ENCODE results near the gene FUBP1.

The FUBP1 gene

GRCh38 chr1:77950873-77951272, 28.0 kb downstream of the FUBP1 start:
- Histone ChIP-seq H3K27ac (no peak overlapping the region), H3K4me3 (no peak overlapping the region)
- DNase-seq (ENCODE audit: low spot score) = no peak
- TF ChIP-seq, protein P1, sequence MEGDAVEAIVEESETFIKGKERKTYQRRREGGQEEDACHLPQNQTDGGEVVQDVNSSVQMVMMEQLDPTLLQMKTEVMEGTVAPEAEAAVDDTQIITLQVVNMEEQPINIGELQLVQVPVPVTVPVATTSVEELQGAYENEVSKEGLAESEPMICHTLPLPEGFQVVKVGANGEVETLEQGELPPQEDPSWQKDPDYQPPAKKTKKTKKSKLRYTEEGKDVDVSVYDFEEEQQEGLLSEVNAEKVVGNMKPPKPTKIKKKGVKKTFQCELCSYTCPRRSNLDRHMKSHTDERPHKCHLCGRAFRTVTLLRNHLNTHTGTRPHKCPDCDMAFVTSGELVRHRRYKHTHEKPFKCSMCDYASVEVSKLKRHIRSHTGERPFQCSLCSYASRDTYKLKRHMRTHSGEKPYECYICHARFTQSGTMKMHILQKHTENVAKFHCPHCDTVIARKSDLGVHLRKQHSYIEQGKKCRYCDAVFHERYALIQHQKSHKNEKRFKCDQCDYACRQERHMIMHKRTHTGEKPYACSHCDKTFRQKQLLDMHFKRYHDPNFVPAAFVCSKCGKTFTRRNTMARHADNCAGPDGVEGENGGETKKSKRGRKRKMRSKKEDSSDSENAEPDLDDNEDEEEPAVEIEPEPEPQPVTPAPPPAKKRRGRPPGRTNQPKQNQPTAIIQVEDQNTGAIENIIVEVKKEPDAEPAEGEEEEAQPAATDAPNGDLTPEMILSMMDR (IDR thresholded peaks at IDR 0.05) = no peak

DNA sequence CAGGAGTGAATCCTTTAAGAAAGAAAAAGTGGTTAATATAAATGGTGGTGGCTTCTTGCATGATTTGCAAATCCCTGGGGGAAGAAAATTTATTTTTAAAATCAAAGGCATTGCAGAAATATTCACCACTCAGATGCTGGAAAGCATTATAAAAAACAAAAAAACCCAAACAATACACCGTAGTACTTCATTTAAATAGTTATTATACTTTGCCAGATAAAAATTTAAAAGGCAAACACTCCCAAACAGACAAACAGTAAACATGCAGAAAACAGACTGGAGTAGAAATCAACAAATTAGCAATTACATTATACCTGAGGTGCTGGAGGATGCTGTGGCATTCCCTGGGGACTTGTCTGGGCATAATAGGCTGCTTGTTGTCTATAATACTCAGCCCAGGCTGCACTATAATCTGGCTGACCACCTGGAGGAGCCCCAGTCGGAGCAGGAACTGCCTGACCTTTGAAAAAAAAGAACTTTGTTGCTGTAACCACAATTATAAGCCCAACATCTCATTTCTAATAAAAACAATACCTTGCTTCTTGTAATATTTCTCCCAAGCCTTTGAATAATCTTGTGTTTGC, 29.9 kb downstream of the FUBP1 start:
- H3K27ac ChIP-seq = no peak overlapping the region
- TF ChIP-seq, protein P1 (IDR thresholded peaks at IDR 0.05) = no peak
- DNase-seq (ENCODE audit: low spot score) = no peak
- no peak overlapping the region for H3K4me3 ChIP-seq

DNA sequence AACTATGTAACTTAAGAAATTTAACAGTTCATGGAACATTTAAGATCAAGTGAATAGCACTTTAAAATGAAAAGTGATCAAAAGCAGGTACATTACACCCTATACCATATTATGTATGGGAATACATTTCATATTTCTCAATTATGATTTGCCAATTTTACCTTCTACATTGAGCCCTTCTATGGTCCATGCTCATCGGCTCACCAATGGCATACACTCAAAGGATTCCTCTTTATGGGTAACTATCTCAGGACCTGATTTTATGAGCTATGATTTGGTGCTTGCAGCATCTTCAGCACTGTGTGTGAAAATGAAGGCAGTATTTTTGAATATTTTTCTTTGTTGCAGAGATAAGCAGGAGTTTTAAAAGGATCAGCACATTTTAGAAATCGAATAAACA, 33.5 kb downstream of the FUBP1 start:
- H3K27ac ChIP-seq = no peak overlapping the region
- no peak for DNase-seq (ENCODE audit: low spot score)
- H3K4me3 ChIP-seq = no peak overlapping the region
- TF ChIP-seq, protein P1 (IDR thresholded peaks at IDR 0.05) = no peak

GRCh38 chr1:77942400-77943140, 36.3 kb downstream of the FUBP1 start:
- DNase-seq (ENCODE audit: low spot score) = no peak
- no peak overlapping the region for H3K4me3 ChIP-seq
- TF ChIP-seq, protein P1 (IDR thresholded peaks at IDR 0.05) = no peak
- no peak overlapping the region for H3K27ac ChIP-seq

DNA sequence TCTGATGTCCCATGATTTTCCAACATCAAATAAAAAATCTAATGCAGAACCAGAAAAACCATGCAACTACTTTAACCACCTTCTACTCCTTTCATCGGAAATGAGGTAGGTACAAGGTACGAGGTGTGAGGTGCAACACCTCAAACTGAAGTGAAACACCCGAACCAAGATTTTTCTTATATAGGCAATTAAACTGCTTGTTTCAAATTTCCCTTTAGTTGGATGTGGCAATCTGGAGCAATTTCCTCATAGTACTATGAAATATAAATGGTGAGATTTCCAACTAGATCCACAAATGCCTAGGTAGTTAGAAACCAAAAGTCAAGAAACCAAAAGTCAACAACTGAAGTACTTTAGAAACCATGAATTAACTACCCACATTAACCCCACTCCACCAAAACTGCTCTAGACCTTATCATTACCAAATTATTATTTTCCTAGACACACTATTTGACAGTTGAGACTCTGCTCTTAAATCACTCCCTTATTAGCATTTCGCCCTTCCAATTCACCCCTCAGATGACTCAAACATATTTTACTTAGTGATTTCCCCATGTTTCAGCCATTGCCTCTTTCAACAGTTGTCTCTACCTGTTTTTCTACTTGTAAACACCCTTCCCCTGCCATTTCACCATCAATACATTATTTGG, 37.8 kb downstream of the FUBP1 start:
- no peak overlapping the region for H3K4me3 ChIP-seq
- TF ChIP-seq, protein P1 (IDR thresholded peaks at IDR 0.05) = no peak
- DNase-seq (ENCODE audit: low spot score) = no peak
- no peak overlapping the region for H3K27ac ChIP-seq

DNA sequence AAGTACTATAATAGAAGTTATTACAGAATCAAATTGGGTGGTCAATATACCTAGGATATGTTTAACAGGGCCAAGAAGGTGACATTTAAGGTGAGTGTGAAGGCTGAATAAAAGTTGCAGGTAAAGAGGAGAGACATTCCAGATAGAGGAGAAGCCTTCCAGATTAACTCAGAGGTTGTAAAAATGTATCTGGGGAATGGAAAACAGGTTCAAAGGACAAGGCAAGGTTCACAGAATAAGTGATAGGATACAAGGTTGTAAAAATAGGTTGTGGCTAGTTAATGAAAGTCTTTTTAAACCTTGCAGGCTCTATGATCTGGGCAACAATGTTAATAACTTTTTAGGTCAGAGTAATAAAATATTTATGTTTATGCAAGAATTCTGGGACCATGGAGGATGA, 40.2 kb downstream of the FUBP1 start:
- DNase-seq (ENCODE audit: low spot score) = no peak
- TF ChIP-seq, protein P1 (IDR thresholded peaks at IDR 0.05) = no peak
- Histone ChIP-seq H3K27ac (no peak overlapping the region), H3K4me3 (no peak overlapping the region)
